Stimulated activated CD4-positive, alpha-beta T cell treated with anti-CD3 and anti-CD28 coated beads, Interleukin-4, amount 100 ng/mL, for 1 hour (primary cell): ENCODE results near the gene TMEM115.
"Not testable (repeated sequence)": the region's sequence is repeated elsewhere in the genome, so short reads cannot be mapped to it uniquely, and the experiment has no call there.

Experiments used
- DNase-seq: peaks from one replicate; pipeline ENCODE4 v3.0.0-alpha.2; 2020

The TMEM115 gene

GRCh38 chr3:50312041-50312440, 47.3 kb downstream of the TMEM115 start:
- not testable (repeated sequence) for DNase-seq
